ENCODE results near the gene STRIP2. TPM values are rescaled to one million over a fixed set of nuclear protein-coding genes. Genes with fewer than 3 reads are reported as not detected.

The STRIP2 gene
- total and polyA plus RNA-seq, 9 of the 15 experiments (the other 6 are each of a cell fraction or from before 2014, with no cell fraction given), result 10.1 to 81.8 (median 42.3) TPM

- TF ChIP-seq MCM5 (IDR thresholded peaks at IDR 0.05; ENCODE audit: low read depth) (no peak), ZZZ3 (IDR thresholded peaks at IDR 0.05) (no peak), ATF4 (CRISPR knock-in tag; IDR thresholded peaks at IDR 0.05) (no peak), ZNF444 (CRISPR knock-in tag; IDR thresholded peaks at IDR 0.05) (no peak), ZNF121 (CRISPR knock-in tag; conservative IDR thresholded peaks at IDR 0.05) (no peak), ELF2 (CRISPR knock-in tag; IDR thresholded peaks at IDR 0.05) (no peak), ARID1B (IDR thresholded peaks at IDR 0.05) (peak; percentile 94), MEF2A (IDR thresholded peaks at IDR 0.05; ENCODE audit: control insufficient read depth, low read depth, low read length) (no peak), ZNF224 (CRISPR knock-in tag; IDR thresholded peaks at IDR 0.05) (no peak), EZH2 (IDR thresholded peaks at IDR 0.05; ENCODE audit: borderline replicate concordance, low read depth, low read length) (no peak), ZNF778 (CRISPR knock-in tag; IDR thresholded peaks at IDR 0.05) (no peak), SMAD1 (IDR thresholded peaks at IDR 0.05; ENCODE audit: low read depth, low read length, partially characterized antibody) (peak; percentile 60), PTTG1 (tag; IDR thresholded peaks at IDR 0.05; ENCODE audit: low read depth) (no peak), PHF20 (IDR thresholded peaks at IDR 0.05; ENCODE audit: partially characterized antibody) (peak; percentile 23), ZNF146 (CRISPR knock-in tag; IDR thresholded peaks at IDR 0.05; ENCODE audit: unreplicated experiment) (no peak), HDAC8 (tag; IDR thresholded peaks at IDR 0.05) (no peak), ZBTB7A (IDR thresholded peaks at IDR 0.05; ENCODE audit: borderline replicate concordance, control insufficient read depth, low read depth, low read length) (no peak), ZNF699 (CRISPR knock-in tag; IDR thresholded peaks at IDR 0.05; ENCODE audit: insufficient replicate concordance) (no peak), RREB1 (CRISPR knock-in tag; IDR thresholded peaks at IDR 0.05) (no peak), ESRRA (IDR thresholded peaks at IDR 0.05; ENCODE audit: borderline replicate concordance, low read depth) (no peak; the same call in 1 of the 2 replicates), ZFX (CRISPR knock-in tag; IDR thresholded peaks at IDR 0.05) (peak; percentile 58)
Measured at GRCh38 chr7:129401228-129401966, 32.8 kb upstream of the STRIP2 start (continued).

Measured in K562 (cell line).